Measurements from ENCODE around the gene EMILIN2.

DNA sequence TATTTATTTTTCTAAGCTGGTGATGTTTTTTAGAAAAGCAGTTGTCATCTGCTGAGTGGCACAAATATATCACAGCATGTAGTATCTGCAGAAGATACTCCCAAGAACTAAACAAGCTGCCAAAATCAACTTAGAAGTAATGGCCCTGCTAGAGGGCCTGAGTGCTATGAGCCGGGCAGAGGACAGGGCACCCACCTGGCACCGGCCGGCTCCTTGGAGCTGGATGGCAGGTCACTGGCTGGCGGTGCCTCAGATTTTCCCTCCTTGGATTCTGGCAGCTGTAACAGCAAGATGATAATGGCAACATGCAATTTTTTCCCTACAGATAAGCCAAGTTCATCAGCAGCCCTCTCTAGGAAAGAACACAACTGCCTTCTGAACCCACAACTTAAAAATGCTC, 79.7 kb downstream of the EMILIN2 start:
- TF ChIP-seq POLR2A (IDR thresholded peaks at IDR 0.05): no peak
- TF ChIP-seq, protein P1, sequence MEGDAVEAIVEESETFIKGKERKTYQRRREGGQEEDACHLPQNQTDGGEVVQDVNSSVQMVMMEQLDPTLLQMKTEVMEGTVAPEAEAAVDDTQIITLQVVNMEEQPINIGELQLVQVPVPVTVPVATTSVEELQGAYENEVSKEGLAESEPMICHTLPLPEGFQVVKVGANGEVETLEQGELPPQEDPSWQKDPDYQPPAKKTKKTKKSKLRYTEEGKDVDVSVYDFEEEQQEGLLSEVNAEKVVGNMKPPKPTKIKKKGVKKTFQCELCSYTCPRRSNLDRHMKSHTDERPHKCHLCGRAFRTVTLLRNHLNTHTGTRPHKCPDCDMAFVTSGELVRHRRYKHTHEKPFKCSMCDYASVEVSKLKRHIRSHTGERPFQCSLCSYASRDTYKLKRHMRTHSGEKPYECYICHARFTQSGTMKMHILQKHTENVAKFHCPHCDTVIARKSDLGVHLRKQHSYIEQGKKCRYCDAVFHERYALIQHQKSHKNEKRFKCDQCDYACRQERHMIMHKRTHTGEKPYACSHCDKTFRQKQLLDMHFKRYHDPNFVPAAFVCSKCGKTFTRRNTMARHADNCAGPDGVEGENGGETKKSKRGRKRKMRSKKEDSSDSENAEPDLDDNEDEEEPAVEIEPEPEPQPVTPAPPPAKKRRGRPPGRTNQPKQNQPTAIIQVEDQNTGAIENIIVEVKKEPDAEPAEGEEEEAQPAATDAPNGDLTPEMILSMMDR (IDR thresholded peaks at IDR 0.05): no peak

All from thyroid gland (tissue), 4 donors.